ENCODE data around the gene NLRP3. TPM values are rescaled to one million over a fixed set of nuclear protein-coding genes. Genes with fewer than 3 reads are reported as not detected.

The NLRP3 gene
- total RNA-seq, 1 experiment from 2014 or later: not detected

DNA sequence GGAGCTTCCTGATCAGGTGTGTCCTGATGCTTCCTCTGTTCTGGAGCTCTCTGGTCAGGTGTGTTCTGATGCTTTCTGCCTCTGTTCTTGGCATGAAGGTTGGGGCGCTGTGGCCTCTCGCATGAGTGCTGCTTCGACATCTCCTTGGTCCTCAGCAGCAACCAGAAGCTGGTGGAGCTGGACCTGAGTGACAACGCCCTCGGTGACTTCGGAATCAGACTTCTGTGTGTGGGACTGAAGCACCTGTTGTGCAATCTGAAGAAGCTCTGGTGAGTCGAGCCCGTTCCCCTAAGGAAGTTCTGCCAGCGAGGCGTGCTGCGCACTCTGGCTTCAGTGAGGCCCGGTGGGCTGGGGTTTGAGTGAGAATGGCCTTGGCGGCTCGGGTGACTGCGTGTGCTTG, 18.0 kb downstream of the NLRP3 start:
- no peaks in the 10 kb centered on the region for H3K4me1 ChIP-seq (replicated peaks; ENCODE audit: insufficient read depth)
- intact Hi-C loops (cut with micrococcal nuclease; ENCODE audit: unreplicated experiment): no loop called here
- TF ChIP-seq, protein P1, sequence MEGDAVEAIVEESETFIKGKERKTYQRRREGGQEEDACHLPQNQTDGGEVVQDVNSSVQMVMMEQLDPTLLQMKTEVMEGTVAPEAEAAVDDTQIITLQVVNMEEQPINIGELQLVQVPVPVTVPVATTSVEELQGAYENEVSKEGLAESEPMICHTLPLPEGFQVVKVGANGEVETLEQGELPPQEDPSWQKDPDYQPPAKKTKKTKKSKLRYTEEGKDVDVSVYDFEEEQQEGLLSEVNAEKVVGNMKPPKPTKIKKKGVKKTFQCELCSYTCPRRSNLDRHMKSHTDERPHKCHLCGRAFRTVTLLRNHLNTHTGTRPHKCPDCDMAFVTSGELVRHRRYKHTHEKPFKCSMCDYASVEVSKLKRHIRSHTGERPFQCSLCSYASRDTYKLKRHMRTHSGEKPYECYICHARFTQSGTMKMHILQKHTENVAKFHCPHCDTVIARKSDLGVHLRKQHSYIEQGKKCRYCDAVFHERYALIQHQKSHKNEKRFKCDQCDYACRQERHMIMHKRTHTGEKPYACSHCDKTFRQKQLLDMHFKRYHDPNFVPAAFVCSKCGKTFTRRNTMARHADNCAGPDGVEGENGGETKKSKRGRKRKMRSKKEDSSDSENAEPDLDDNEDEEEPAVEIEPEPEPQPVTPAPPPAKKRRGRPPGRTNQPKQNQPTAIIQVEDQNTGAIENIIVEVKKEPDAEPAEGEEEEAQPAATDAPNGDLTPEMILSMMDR (conservative IDR thresholded peaks at IDR 0.05): no peak
- TF ChIP-seq EZH2 (IDR thresholded peaks at IDR 0.05; ENCODE audit: low read depth): no peak
- ChIA-PET CTCF (no interaction called here), POLR2A (ENCODE audit: unreplicated experiment) (no interaction called here)
- no peak overlapping the region for H3K4me2 ChIP-seq
- H3K79me2 ChIP-seq (ENCODE audit: low read depth): no peaks in the 10 kb centered on the region
- DNase-seq: no peak
- H3F3A ChIP-seq (ENCODE audit: insufficient read depth, low read depth): no peaks in the 10 kb centered on the region
- peaks cover 48% of the 10 kb centered on the region for H3K27me3 ChIP-seq (ENCODE audit: insufficient read depth, low read depth)
- no peaks in the 10 kb centered on the region for H3K36me3 ChIP-seq (ENCODE audit: low read depth)
- no peak overlapping the region for H2AFZ ChIP-seq
- no peaks in the 10 kb centered on the region for H4K20me1 ChIP-seq (ENCODE audit: insufficient read depth)
- no peak overlapping the region for H3K4me3 ChIP-seq
- H3K27ac ChIP-seq: no peak overlapping the region
- H3K9me3 ChIP-seq (ENCODE audit: insufficient read depth, low read depth): no peaks in the 10 kb centered on the region
- H3K9me2 ChIP-seq (ENCODE audit: insufficient read depth): no peaks in the 10 kb centered on the region
- BruUV-seq (replicated peaks): no TSS peak

DNA sequence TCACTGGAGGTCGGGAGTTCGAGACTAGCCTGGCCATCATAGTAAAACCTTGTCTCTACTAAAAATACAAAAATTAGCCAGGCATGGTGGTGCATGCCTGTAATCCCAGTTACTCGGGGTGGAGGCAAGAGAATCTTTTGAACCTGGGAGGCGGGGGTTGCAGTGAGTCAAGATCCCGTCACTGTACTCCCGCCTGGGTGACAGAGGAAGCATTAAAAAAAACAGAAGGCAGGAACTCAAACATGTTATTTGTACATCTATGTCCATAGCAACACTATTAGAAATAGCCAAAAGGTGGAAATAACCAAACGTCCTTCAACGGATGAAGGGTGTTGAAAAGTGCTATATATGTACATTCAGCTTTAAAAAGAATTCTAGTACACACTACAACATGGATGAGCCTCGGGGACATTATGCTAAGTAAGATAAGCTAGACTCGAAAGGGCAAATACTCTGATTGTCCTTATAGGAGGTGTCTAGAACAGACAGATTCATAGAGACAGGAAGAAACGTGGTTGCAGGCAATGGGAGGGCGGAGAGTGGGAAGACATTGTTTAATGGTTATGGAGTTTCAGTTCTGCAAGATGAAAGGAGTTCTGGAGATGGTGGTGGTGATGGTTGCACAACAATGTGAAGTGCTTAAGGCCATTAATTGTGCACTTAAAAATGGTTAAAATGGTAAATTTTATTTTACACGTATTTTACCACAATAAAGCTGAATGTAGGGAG, 19.2 kb downstream of the NLRP3 start:
- TF ChIP-seq EZH2 (IDR thresholded peaks at IDR 0.05; ENCODE audit: low read depth): no peak
- TF ChIP-seq, protein P1 (conservative IDR thresholded peaks at IDR 0.05): no peak
- peaks cover 37% of the 10 kb centered on the region for H3K27me3 ChIP-seq (ENCODE audit: insufficient read depth, low read depth)
- no peaks in the 10 kb centered on the region for H3K79me2 ChIP-seq (ENCODE audit: low read depth)
- no peaks in the 10 kb centered on the region for H4K20me1 ChIP-seq (ENCODE audit: insufficient read depth)
- no TSS peak for BruUV-seq (replicated peaks)
- POLR2A ChIA-PET (ENCODE audit: unreplicated experiment): no interaction called here
- CTCF ChIA-PET: no interaction called here
- DNase-seq: no peak
- intact Hi-C loops (cut with micrococcal nuclease; ENCODE audit: unreplicated experiment): no loop called here
- H3K4me1 ChIP-seq (replicated peaks; ENCODE audit: insufficient read depth): no peaks in the 10 kb centered on the region
- H3K4me3 ChIP-seq: no peak overlapping the region
- no peaks in the 10 kb centered on the region for H3K9me3 ChIP-seq (ENCODE audit: insufficient read depth, low read depth)
- no peak overlapping the region for H2AFZ ChIP-seq
- H3K36me3 ChIP-seq (ENCODE audit: low read depth): no peaks in the 10 kb centered on the region
- H3K4me2 ChIP-seq: no peak overlapping the region
- H3K27ac ChIP-seq: no peak overlapping the region
- H3F3A ChIP-seq (ENCODE audit: insufficient read depth, low read depth): no peaks in the 10 kb centered on the region
- no peaks in the 10 kb centered on the region for H3K9me2 ChIP-seq (ENCODE audit: insufficient read depth)

DNA sequence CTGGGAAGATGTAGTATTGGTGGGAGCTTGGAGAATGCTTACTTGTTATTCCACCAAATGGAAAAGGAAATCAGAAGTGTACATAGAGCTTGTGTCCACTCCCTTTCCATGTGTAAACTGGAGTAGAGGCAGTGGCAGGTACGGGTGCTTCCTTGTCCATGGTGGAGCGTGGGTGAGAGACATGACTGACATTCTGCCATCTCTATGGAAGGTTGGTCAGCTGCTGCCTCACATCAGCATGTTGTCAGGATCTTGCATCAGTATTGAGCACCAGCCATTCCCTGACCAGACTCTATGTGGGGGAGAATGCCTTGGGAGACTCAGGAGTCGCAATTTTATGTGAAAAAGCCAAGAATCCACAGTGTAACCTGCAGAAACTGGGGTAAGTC, 19.8 kb downstream of the NLRP3 start:
- no peak overlapping the region for H3K27ac ChIP-seq
- no peaks in the 10 kb centered on the region for H3K79me2 ChIP-seq (ENCODE audit: low read depth)
- no TSS peak for BruUV-seq (replicated peaks)
- TF ChIP-seq, protein P1 (conservative IDR thresholded peaks at IDR 0.05): no peak
- TF ChIP-seq EZH2 (IDR thresholded peaks at IDR 0.05; ENCODE audit: low read depth): no peak
- ChIA-PET CTCF (no interaction called here), POLR2A (ENCODE audit: unreplicated experiment) (no interaction called here)
- no peaks in the 10 kb centered on the region for H3K9me3 ChIP-seq (ENCODE audit: insufficient read depth, low read depth)
- H3K4me2 ChIP-seq: no peak overlapping the region
- intact Hi-C loops (cut with micrococcal nuclease; ENCODE audit: unreplicated experiment): no loop called here
- no peaks in the 10 kb centered on the region for H3K36me3 ChIP-seq (ENCODE audit: low read depth)
- no peaks in the 10 kb centered on the region for H3K9me2 ChIP-seq (ENCODE audit: insufficient read depth)
- no peaks in the 10 kb centered on the region for H3K4me1 ChIP-seq (replicated peaks; ENCODE audit: insufficient read depth)
- H2AFZ ChIP-seq: no peak overlapping the region
- H4K20me1 ChIP-seq (ENCODE audit: insufficient read depth): no peaks in the 10 kb centered on the region
- H3F3A ChIP-seq (ENCODE audit: insufficient read depth, low read depth): no peaks in the 10 kb centered on the region
- H3K4me3 ChIP-seq: no peak overlapping the region
- H3K27me3 ChIP-seq (ENCODE audit: insufficient read depth, low read depth): peaks cover 31% of the 10 kb centered on the region
- DNase-seq: no peak
